C4-2B (cell line): ENCODE measurements around the gene CELF3.

Experiments
- CTCF ChIP-seq: fragments of 450-650 bp; conservative IDR thresholded peaks from 2 replicates; pipeline ENCODE4 v1.5.1; 2017; ENCODE audit warnings: mild to moderate bottlenecking
- ZFX ChIP-seq: fragments of 450-650 bp; IDR thresholded peaks from 2 replicates; pipeline ENCODE4 v1.6.1; 2017

GRCh38 chr1:151729966-151730291 is 13.3 kb upstream of the CELF3 start:
- no peak for TF ChIP-seq CTCF
- TF ChIP-seq ZFX, result no peak
